GM12891 (cell line): ENCODE data around the gene FANCC.

Experiments
- DNase-seq: peaks from one replicate; pipeline ENCODE4 v3.0.0; 2011; ENCODE audit warnings: low spot score; ENCODE audit not compliant: insufficient read length
- FAIRE-seq: peaks from 2 replicates; lab custom pipeline; 2011; peaks lifted over from hg19 to GRCh38; lab: Jason Lieb, UNC
- PAX5 ChIP-seq: IDR thresholded peaks from 2 replicates; pipeline ENCODE4 v1.6.1; 2011; ENCODE audit warnings: low read length, moderate library complexity, mild to moderate bottlenecking; ENCODE audit not compliant: insufficient read depth, severe bottlenecking
- POLR2A ChIP-seq: IDR thresholded peaks from 2 replicates; pipeline ENCODE4 v1.6.1; 2011; ENCODE audit warnings: low read depth, low read length, control low read depth
- POLR2AphosphoS5 ChIP-seq: IDR thresholded peaks from 2 replicates; pipeline ENCODE4 v1.6.1; 2011; ENCODE audit warnings: low read depth, low read length, control low read depth
- POU2F2 ChIP-seq: IDR thresholded peaks from 2 replicates; pipeline ENCODE4 v1.6.1; 2011; ENCODE audit warnings: low read depth, mild to moderate bottlenecking, control low read depth, low read length, moderate library complexity
- SPI1 ChIP-seq: IDR thresholded peaks from 2 replicates; pipeline ENCODE4 v1.6.1; 2011; ENCODE audit warnings: low read depth, low read length, control low read depth
- TAF1 ChIP-seq: IDR thresholded peaks from 2 replicates; pipeline ENCODE4 v1.6.1; 2011; ENCODE audit warnings: low read depth, low read length, control low read depth

The FANCC gene

GRCh38 chr9:95349091-95350038 lies 31.9 kb upstream of the FANCC start:
- peak; percentile 22 for DNase-seq
- FAIRE-seq = no peak
- TF ChIP-seq POLR2AphosphoS5 = no peak
- TF ChIP-seq PAX5 = no peak
- no peak for TF ChIP-seq POLR2A
- no peak for TF ChIP-seq SPI1
- TF ChIP-seq POU2F2 = no peak
- no peak for TF ChIP-seq TAF1

DNA sequence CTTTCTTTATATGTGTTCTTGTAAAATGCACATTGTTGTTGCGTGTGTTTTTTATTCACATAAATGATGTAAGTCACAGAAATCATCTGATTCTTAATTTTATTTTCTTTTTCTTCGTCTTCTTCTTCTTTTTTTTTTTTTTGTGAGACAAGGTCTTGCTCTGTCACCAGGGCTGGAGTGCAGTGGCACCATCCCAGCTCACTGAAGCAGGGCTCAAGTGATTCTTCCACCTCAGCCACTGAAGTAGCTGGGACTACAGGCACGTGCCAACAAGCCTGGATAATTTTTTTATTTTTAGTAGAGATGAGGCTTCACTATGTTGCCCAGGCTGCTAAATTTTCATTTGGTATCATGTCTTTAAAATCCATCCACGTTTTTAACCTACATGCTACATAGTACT lies 28.5 kb upstream of the FANCC start:
- FAIRE-seq = no peak
- DNase-seq = no peak
- no peak for TF ChIP-seq POLR2AphosphoS5
- no peak for TF ChIP-seq PAX5
- no peak for TF ChIP-seq SPI1
- TF ChIP-seq TAF1 = no peak
- no peak for TF ChIP-seq POLR2A
- TF ChIP-seq POU2F2 = no peak

GRCh38 chr9:95344735-95345325 lies 27.3 kb upstream of the FANCC start:
- DNase-seq (no peak), FAIRE-seq (no peak)
- TF ChIP-seq TAF1 = no peak
- no peak for TF ChIP-seq POLR2AphosphoS5
- TF ChIP-seq POU2F2 = no peak
- TF ChIP-seq POLR2A = no peak
- TF ChIP-seq PAX5 = no peak
- no peak for TF ChIP-seq SPI1

DNA sequence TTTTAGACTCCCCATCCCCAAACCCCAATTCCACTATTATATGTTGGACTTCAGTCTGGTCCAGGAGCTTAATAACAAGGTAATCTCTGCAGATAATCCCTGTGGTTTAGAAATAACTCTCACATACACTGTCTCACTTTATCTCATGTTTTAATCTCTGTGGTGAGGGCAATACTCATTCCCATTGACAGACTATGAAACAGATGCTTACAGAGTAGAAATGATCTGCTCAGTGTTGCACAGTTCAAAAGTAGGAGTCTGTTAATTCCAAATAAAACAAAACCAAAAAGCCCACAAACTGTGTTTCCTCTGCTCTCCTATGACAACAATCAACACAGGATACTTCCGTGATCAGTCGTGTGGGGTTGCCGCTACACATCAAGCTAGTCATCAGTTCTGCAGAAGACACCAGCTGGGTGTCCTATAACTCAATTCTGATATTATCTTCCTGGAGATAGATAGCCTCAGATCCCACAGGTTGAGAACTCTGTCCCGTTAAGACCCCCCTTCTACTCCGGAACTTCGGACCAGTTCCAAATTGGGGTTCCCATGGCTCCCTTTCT lies 26.3 kb upstream of the FANCC start:
- no peak for TF ChIP-seq POLR2A
- TF ChIP-seq SPI1 = no peak
- no peak for TF ChIP-seq POLR2AphosphoS5
- FAIRE-seq (no peak), DNase-seq (no peak)

- TF ChIP-seq SPI1 (no peak), TAF1 (no peak), POLR2A (no peak), POLR2AphosphoS5 (no peak), POU2F2 (no peak), PAX5 (no peak)
- FAIRE-seq (no peak), DNase-seq (no peak)
These were observed 25.1 kb upstream of the FANCC start for GRCh38 chr9:95342571-95342970.

GRCh38 chr9:95341293-95341962 lies 23.9 kb upstream of the FANCC start:
- FAIRE-seq = no peak
- peak; percentile 62; the same call in 1 of the 2 replicates for TF ChIP-seq POU2F2
- TF ChIP-seq TAF1 = no peak
- TF ChIP-seq POLR2A = no peak
- DNase-seq = no peak

DNA sequence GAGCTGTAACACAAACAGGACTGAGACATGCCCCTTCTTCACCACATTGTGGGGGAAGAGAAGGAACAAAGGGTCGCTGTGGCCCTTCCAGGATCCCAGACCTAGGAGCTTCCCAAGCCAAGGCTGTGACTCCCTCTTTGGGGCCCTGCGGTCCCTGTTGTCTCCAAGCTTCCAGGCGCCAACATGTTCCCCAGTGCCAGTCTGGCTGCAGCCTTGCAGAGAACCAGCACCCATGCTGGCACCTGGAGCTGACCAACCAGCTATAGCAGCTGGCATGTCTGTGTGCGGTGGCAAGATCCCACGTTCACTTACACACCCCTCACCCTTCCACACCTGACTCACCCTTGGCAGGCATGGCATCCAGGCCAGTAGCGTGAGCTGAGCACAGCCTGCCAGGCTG lies 20.7 kb upstream of the FANCC start:
- TF ChIP-seq POLR2A (no peak), SPI1 (no peak), POLR2AphosphoS5 (no peak), PAX5 (no peak), TAF1 (no peak), POU2F2 (no peak)
- FAIRE-seq (no peak), DNase-seq (no peak)

DNA sequence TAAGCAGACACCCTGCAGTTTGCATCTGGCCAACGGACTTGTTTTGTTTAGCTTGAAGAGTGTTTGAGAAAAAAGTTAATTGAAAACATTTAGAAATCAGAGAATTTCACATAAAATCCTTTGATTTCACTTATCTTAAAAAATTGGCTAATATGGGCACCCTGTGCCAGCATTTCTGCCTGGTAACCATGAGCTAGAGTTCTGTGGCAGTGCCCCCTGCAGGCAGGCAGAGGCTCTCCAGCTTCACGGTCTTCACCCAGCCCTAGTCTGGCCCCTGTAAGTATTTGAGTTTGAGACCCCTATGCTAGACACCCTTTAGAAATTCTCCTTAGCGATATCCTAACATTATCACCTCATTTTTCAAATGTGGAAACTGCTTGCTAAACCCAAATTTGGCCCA lies 18.8 kb upstream of the FANCC start:
- FAIRE-seq (no peak), DNase-seq (no peak)
- no peak for TF ChIP-seq PAX5
- TF ChIP-seq POLR2A = no peak
- no peak for TF ChIP-seq POU2F2
- TF ChIP-seq POLR2AphosphoS5 = no peak
- TF ChIP-seq TAF1 = no peak
- TF ChIP-seq SPI1 = no peak

- FAIRE-seq (no peak), DNase-seq (no peak)
- no peak for TF ChIP-seq POLR2A
- TF ChIP-seq POLR2AphosphoS5 = no peak
- TF ChIP-seq PAX5 = no peak
- no peak for TF ChIP-seq POU2F2
- no peak for TF ChIP-seq TAF1
- no peak for TF ChIP-seq SPI1
These were observed 15.9 kb upstream of the FANCC start for GRCh38 chr9:95333426-95333825.

DNA sequence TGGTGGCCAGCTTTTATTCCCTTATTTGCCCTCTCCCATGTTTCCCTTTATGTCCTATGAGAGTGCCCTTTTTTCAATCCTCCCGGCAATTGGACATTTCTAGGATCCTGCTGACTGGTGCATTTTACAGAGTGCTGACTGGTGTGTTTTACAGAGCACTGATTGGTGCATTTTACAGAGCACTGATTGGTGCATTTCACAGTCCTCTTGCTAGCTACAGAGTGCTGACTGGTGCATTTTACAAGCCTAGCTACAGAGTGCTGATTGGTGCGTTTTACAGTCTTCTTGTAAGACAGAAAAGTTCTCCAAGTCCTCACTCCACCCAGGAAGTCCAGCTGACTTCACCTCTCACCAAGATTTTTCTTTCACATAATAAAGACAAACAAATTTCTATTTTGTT lies 15.4 kb upstream of the FANCC start:
- TF ChIP-seq POLR2A (no peak), TAF1 (no peak), POU2F2 (no peak), PAX5 (no peak), POLR2AphosphoS5 (no peak), SPI1 (no peak)
- DNase-seq (no peak), FAIRE-seq (no peak)
